H1 (cell line): ENCODE data around the gene DUSP23.

ENCODE experiments used
- CHD7 ChIP-seq: fragments of 300-600 bp; sonication (generic); IDR thresholded peaks from 2 replicates; pipeline ENCODE4 v1.7.1; 2012; ENCODE audit warnings: low read length, moderate library complexity, mild to moderate bottlenecking, inconsistent platforms; ENCODE audit not compliant: insufficient replicate concordance
- CTCF ChIP-seq, 3 experiments: IDR thresholded peaks; 1 replicate in 2 of 3; 2 replicates in 1 of 3; pipeline versions ENCODE4 v1.5.1 to v1.6.1; 2011; ENCODE audit warnings: low read length in 3 of 3, mild to moderate bottlenecking in 3 of 3, inconsistent platforms in 2 of 3, low read depth in 1 of 3, moderate library complexity in 1 of 3; ENCODE audit not compliant: insufficient read depth in 1 of 3; ENCODE audit errors: control extremely low read depth in 1 of 3
- EZH2 ChIP-seq: fragments of 200-600 bp; sonication (generic); IDR thresholded peaks from 2 replicates; pipeline ENCODE4 v1.7.1; 2012; ENCODE audit warnings: low read depth, mild to moderate bottlenecking, moderate library complexity, low read length, inconsistent platforms; ENCODE audit not compliant: severe bottlenecking
- GABPA ChIP-seq: IDR thresholded peaks from 2 replicates; pipeline ENCODE4 v1.6.1; 2011; ENCODE audit warnings: mild to moderate bottlenecking, low read length, moderate library complexity, borderline replicate concordance; ENCODE audit not compliant: insufficient read depth
- POLR2AphosphoS5 ChIP-seq: IDR thresholded peaks from 2 replicates; pipeline ENCODE4 v1.6.1; 2011; ENCODE audit warnings: low read depth, low read length
- TCF12 ChIP-seq: IDR thresholded peaks from 2 replicates; pipeline ENCODE4 v1.6.1; 2011; ENCODE audit warnings: low read depth, mild to moderate bottlenecking, low read length
- YY1 ChIP-seq: IDR thresholded peaks from 2 replicates; pipeline ENCODE4 v1.6.1; 2011; ENCODE audit warnings: low read depth, mild to moderate bottlenecking, low read length

GRCh38 chr1:159825564-159825963 lies 44.8 kb downstream of the DUSP23 start:
- TF ChIP-seq CTCF (IDR thresholded peaks at IDR 0.05; ENCODE audit: control extremely low read depth in 1 of 3, insufficient read depth in 1 of 3, low read depth in 1 of 3, low read length in 3 of 3) = no peak
- no peak for TF ChIP-seq GABPA
- no peak for TF ChIP-seq POLR2AphosphoS5
- no peak for TF ChIP-seq EZH2
- no peak for TF ChIP-seq TCF12
- no peak for TF ChIP-seq CHD7
- no peak for TF ChIP-seq YY1
